SK-N-SH (cell line): ENCODE data around the gene ERICH3.

Experiments used
- NFIC ChIP-seq: IDR thresholded peaks from 2 replicates; pipeline ENCODE4 v1.4.0; 2012; ENCODE audit warnings: borderline replicate concordance
- RAD21 ChIP-seq: IDR thresholded peaks from 2 replicates; pipeline ENCODE4 v1.6.1; 2012; ENCODE audit warnings: mild to moderate bottlenecking, low read length
- RFX5 ChIP-seq: IDR thresholded peaks from 2 replicates; pipeline ENCODE4 v1.6.1; 2012; ENCODE audit warnings: mild to moderate bottlenecking, improper control_type of control experiment, low read length
- SMC3 ChIP-seq: IDR thresholded peaks from 2 replicates; pipeline ENCODE4 v1.6.1; 2012; ENCODE audit warnings: low read depth, low read length, improper control_type of control experiment
- TAF1 ChIP-seq: IDR thresholded peaks from 2 replicates; pipeline ENCODE4 v1.6.1; 2012; ENCODE audit warnings: low read depth, mild to moderate bottlenecking, low read length, moderate library complexity, borderline replicate concordance
- TCF12 ChIP-seq: IDR thresholded peaks from 2 replicates; pipeline ENCODE4 v1.4.0; 2012
- TEAD4 ChIP-seq: IDR thresholded peaks from 2 replicates; pipeline ENCODE4 v1.4.0; 2012; ENCODE audit warnings: mild to moderate bottlenecking, borderline replicate concordance; ENCODE audit not compliant: insufficient read depth
- TF ChIP-seq, protein P1 (sequence below): fragments of 200-600 bp; sonication (generic); IDR thresholded peaks from 2 replicates; pipeline ENCODE4 v1.6.1; 2017; ENCODE audit warnings: antibody characterized with exemption, mild to moderate bottlenecking, moderate library complexity
- TF ChIP-seq, protein P2 (sequence below): IDR thresholded peaks from 2 replicates; pipeline ENCODE4 v1.6.1; 2012; ENCODE audit warnings: mild to moderate bottlenecking, low read depth, low read length, moderate library complexity
- TF ChIP-seq, protein P3 (sequence below): fragments of 150-350 bp; IDR thresholded peaks from 2 replicates; pipeline ENCODE4 v1.6.1; 2017; ENCODE audit warnings: antibody characterized with exemption, low read length, low read depth, borderline replicate concordance

DNA sequence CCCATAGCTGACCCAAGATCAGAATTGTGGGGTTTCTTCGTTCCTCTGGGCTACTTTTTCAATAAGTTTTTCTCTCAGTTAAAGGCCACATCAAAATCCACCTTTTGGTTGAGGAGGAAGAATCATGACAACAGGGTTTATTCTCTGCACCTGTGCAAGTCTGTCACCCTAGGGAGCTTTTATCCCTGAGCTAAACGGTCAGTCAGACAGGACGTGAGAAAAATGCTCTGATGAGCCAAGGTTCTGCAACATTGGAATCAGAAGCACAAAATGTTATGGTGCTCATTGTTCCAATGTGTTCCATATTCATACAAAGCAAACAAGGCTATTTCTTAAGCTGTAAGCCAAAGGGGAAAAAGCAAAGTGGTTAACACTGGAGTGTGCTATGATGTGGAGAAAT, 7.4 kb upstream of the ERICH3 start:
- TF ChIP-seq, protein P1, sequence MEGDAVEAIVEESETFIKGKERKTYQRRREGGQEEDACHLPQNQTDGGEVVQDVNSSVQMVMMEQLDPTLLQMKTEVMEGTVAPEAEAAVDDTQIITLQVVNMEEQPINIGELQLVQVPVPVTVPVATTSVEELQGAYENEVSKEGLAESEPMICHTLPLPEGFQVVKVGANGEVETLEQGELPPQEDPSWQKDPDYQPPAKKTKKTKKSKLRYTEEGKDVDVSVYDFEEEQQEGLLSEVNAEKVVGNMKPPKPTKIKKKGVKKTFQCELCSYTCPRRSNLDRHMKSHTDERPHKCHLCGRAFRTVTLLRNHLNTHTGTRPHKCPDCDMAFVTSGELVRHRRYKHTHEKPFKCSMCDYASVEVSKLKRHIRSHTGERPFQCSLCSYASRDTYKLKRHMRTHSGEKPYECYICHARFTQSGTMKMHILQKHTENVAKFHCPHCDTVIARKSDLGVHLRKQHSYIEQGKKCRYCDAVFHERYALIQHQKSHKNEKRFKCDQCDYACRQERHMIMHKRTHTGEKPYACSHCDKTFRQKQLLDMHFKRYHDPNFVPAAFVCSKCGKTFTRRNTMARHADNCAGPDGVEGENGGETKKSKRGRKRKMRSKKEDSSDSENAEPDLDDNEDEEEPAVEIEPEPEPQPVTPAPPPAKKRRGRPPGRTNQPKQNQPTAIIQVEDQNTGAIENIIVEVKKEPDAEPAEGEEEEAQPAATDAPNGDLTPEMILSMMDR = no peak
- TF ChIP-seq, protein P2, sequence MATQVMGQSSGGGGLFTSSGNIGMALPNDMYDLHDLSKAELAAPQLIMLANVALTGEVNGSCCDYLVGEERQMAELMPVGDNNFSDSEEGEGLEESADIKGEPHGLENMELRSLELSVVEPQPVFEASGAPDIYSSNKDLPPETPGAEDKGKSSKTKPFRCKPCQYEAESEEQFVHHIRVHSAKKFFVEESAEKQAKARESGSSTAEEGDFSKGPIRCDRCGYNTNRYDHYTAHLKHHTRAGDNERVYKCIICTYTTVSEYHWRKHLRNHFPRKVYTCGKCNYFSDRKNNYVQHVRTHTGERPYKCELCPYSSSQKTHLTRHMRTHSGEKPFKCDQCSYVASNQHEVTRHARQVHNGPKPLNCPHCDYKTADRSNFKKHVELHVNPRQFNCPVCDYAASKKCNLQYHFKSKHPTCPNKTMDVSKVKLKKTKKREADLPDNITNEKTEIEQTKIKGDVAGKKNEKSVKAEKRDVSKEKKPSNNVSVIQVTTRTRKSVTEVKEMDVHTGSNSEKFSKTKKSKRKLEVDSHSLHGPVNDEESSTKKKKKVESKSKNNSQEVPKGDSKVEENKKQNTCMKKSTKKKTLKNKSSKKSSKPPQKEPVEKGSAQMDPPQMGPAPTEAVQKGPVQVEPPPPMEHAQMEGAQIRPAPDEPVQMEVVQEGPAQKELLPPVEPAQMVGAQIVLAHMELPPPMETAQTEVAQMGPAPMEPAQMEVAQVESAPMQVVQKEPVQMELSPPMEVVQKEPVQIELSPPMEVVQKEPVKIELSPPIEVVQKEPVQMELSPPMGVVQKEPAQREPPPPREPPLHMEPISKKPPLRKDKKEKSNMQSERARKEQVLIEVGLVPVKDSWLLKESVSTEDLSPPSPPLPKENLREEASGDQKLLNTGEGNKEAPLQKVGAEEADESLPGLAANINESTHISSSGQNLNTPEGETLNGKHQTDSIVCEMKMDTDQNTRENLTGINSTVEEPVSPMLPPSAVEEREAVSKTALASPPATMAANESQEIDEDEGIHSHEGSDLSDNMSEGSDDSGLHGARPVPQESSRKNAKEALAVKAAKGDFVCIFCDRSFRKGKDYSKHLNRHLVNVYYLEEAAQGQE = no peak
- TF ChIP-seq, protein P3, sequence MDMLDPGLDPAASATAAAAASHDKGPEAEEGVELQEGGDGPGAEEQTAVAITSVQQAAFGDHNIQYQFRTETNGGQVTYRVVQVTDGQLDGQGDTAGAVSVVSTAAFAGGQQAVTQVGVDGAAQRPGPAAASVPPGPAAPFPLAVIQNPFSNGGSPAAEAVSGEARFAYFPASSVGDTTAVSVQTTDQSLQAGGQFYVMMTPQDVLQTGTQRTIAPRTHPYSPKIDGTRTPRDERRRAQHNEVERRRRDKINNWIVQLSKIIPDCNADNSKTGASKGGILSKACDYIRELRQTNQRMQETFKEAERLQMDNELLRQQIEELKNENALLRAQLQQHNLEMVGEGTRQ = no peak
- TF ChIP-seq TCF12 = no peak
- TF ChIP-seq RAD21 = no peak
- TF ChIP-seq NFIC = no peak
- no peak for TF ChIP-seq TAF1
- TF ChIP-seq TEAD4 = no peak
- TF ChIP-seq SMC3 = no peak
- TF ChIP-seq RFX5 = no peak
